HepG2 (cell line): ENCODE measurements around the gene LTA. TPM values are rescaled to one million over a fixed set of nuclear protein-coding genes. Genes with fewer than 3 reads are reported as not detected.

Source experiments
- AKNA ChIP-seq: sonication (generic); formaldehyde crosslinking; IDR thresholded peaks from 2 replicates; pipeline ENCODE4 v1.4.0; 2020; ENCODE audit warnings: missing genetic modification reagents, borderline replicate concordance
- CREM ChIP-seq, 2 experiments: sonication (generic) in 1 of 2; formaldehyde crosslinking in 1 of 2; IDR thresholded peaks; 2 replicates each; pipeline versions ENCODE4 v1.4.0 to v1.6.1; 2016 to 2020; ENCODE audit warnings: antibody characterized with exemption in 1 of 2, mild to moderate bottlenecking in 1 of 2, missing genetic modification reagents in 1 of 2
- EED ChIP-seq: sonication (generic); formaldehyde crosslinking; IDR thresholded peaks from 2 replicates; pipeline ENCODE4 v1.5.0; 2020; ENCODE audit warnings: mild to moderate bottlenecking, missing genetic modification reagents
- ELF4 ChIP-seq: sonication (generic); formaldehyde crosslinking; IDR thresholded peaks from 2 replicates; pipeline ENCODE4 v1.5.0; 2020; ENCODE audit warnings: missing genetic modification reagents, mild to moderate bottlenecking, moderate library complexity, borderline replicate concordance
- EP300 ChIP-seq, 3 experiments: sonication (generic) in 1 of 3; formaldehyde crosslinking in 1 of 3; IDR thresholded peaks; 2 replicates each; pipeline versions ENCODE4 v1.5.1 to v1.6.1; 2011 to 2020; ENCODE audit warnings: low read depth in 2 of 3, low read length in 2 of 3, borderline replicate concordance in 1 of 3, improper control_type of control experiment in 1 of 3, mild to moderate bottlenecking in 1 of 3, missing genetic modification reagents in 1 of 3, moderate library complexity in 1 of 3
- HNF1B ChIP-seq: sonication (generic); formaldehyde crosslinking; IDR thresholded peaks from 2 replicates; pipeline ENCODE4 v1.5.1; 2020; ENCODE audit warnings: mild to moderate bottlenecking, moderate library complexity, missing genetic modification reagents
- KAT7 ChIP-seq: IDR thresholded peaks from 2 replicates; pipeline ENCODE4 v1.6.1; 2018; ENCODE audit warnings: borderline replicate concordance, missing compliant biosample characterization
- RORA ChIP-seq: sonication (generic); formaldehyde crosslinking; IDR thresholded peaks from 2 replicates; pipeline ENCODE4 v1.5.0; 2020; ENCODE audit warnings: mild to moderate bottlenecking, missing genetic modification reagents, moderate library complexity
- SMC3 ChIP-seq: IDR thresholded peaks from 2 replicates; pipeline ENCODE4 v1.6.1; 2011; ENCODE audit warnings: low read length, improper control_type of control experiment
- TEAD3 ChIP-seq: optimal IDR thresholded peaks from 2 replicates; pipeline ENCODE3; 2016; ENCODE audit warnings: borderline replicate concordance
- YEATS2 ChIP-seq: sonication (generic); formaldehyde crosslinking; IDR thresholded peaks from 2 replicates; pipeline ENCODE4 v1.4.0; 2020; ENCODE audit warnings: missing genetic modification reagents, borderline replicate concordance
- ZBTB21 ChIP-seq: sonication (generic); formaldehyde crosslinking; IDR thresholded peaks from 2 replicates; pipeline ENCODE4 v1.4.0; 2020; ENCODE audit warnings: missing genetic modification reagents
- ZFP62 ChIP-seq: sonication (generic); formaldehyde crosslinking; IDR thresholded peaks from 2 replicates; pipeline ENCODE4 v1.4.0; 2020; ENCODE audit warnings: missing genetic modification reagents
- ZNF232 ChIP-seq: sonication (generic); formaldehyde crosslinking; IDR thresholded peaks from 2 replicates; pipeline ENCODE4 v1.4.0; 2020; ENCODE audit warnings: missing genetic modification reagents, borderline replicate concordance
- ZNF274 ChIP-seq: sonication (generic); formaldehyde crosslinking; IDR thresholded peaks from 2 replicates; pipeline ENCODE4 v1.5.1; 2020; ENCODE audit warnings: mild to moderate bottlenecking, missing genetic modification reagents
- ZNF296 ChIP-seq: sonication (generic); formaldehyde crosslinking; conservative IDR thresholded peaks from 2 replicates; pipeline ENCODE4 v1.5.0; 2020; ENCODE audit warnings: mild to moderate bottlenecking, missing genetic modification reagents
- ZNF792 ChIP-seq: IDR thresholded peaks from 2 replicates; pipeline ENCODE4 v1.6.1; 2016
- polyA plus RNA-seq, 8 experiments: library from polyadenylated mRNA; depleted of rRNA in 3 of 8; stranded (reverse) in 7 of 8; unstranded in 1 of 8; fragments of >200 nt; fragmentation: Illumina TruSeq in 4 of 8; extraction: Trizol in 4 of 8; gene quantifications; 2 replicates each; pipeline versions ENCODE4 v1.2.1 to v1.2.3, GENCODE V29; 2011 to 2016; ENCODE audit warnings: low read depth in 4 of 8, missing spikeins in 1 of 8, mixed read lengths in 1 of 8; ENCODE audit not compliant: insufficient read depth in 1 of 8
- total RNA-seq, 5 experiments: library from RNA; depleted of rRNA; stranded (reverse); fragments of >200 nt; fragmentation: Illumina TruSeq; extraction: Trizol; gene quantifications; 2 replicates each; pipeline ENCODE4 v1.2.3, GENCODE V29; 2016; ENCODE audit warnings: low read depth in 1 of 5
- TF ChIP-seq, protein P1 (sequence below): sonication (generic); formaldehyde crosslinking; IDR thresholded peaks from 2 replicates; pipeline ENCODE4 v1.5.1; 2020; ENCODE audit warnings: missing genetic modification reagents, mild to moderate bottlenecking, borderline replicate concordance
- TF ChIP-seq, protein P2 (sequence below): sonication (generic); formaldehyde crosslinking; IDR thresholded peaks from 2 replicates; pipeline ENCODE4 v1.4.0; 2020; ENCODE audit warnings: missing genetic modification reagents

Gene LTA
- total and polyA plus RNA-seq, 2 of the 13 experiments (the other 11 are each of a cell fraction or from before 2014, with no cell fraction given): 0.09 TPM; not detected in 1

DNA sequence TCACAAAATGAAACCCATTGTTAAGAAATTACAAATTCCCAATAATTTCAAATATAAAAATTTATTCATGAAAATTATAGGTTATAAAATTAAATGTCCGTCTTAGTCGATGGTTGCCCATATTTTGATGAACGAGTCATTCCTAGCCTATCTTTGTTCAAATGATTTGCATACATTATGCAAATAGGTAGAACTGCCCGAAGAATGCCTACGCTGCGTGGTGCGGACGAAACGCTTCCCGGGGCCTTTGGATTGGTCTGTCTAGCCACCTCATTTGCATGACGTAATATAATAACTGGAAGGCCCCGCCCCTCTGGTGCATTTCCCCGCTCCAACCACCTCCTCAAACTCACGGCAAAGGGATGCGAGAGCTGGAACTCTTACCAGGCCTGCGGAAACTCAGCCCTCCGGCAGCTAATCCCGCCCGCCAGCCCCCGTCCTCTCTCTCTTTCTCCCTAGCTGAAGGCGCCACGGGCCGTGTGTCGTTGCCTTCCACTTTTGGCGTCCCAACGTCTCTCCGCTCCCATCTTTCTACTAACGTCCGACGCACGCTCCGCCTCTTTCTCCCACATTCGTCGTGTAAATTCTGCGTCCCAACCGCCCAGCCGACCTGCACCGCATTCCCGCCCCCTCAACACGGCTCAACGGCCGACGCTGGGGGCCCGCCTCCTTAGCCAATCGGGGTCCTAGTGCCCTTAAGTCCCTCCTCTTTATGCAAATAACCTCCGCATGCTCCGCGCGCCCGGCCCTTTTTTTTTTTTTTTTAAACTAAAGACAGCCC lies 47.9 kb downstream of the LTA start (continued):
- TF ChIP-seq ZNF792 (CRISPR knock-in tag) (no peak), ZBTB21 (CRISPR knock-in tag) (peak; percentile 84; the same call in 1 of the 2 replicates), ZFP62 (CRISPR knock-in tag) (no peak), KAT7 (no peak), ZNF232 (CRISPR knock-in tag) (no peak), TEAD3 (peak; percentile 70), SMC3 (no peak), CREM (IDR thresholded peaks at IDR 0.05) (peak; percentile 92), CREM (CRISPR knock-in tag; IDR thresholded peaks at IDR 0.05) (no peak), ZNF296 (CRISPR knock-in tag) (no peak), EED (CRISPR knock-in tag) (no peak), AKNA (no peak), ZNF274 (CRISPR knock-in tag) (no peak), ELF4 (CRISPR knock-in tag) (no peak), EP300 (IDR thresholded peaks at IDR 0.05; ENCODE audit: low read depth in 2 of 2, low read length in 2 of 2) (no peak; a peak in 1 of 4 replicates), EP300 (CRISPR knock-in tag; IDR thresholded peaks at IDR 0.05; ENCODE audit: borderline replicate concordance) (peak; percentile 57; the same call in 1 of the 2 replicates), HNF1B (CRISPR knock-in tag) (peak; percentile 75), YEATS2 (CRISPR knock-in tag) (peak; percentile 6; the same call in 1 of the 2 replicates), RORA (no peak)
- TF ChIP-seq, protein P1, sequence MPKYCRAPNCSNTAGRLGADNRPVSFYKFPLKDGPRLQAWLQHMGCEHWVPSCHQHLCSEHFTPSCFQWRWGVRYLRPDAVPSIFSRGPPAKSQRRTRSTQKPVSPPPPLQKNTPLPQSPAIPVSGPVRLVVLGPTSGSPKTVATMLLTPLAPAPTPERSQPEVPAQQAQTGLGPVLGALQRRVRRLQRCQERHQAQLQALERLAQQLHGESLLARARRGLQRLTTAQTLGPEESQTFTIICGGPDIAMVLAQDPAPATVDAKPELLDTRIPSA: no peak
- TF ChIP-seq, protein P2, sequence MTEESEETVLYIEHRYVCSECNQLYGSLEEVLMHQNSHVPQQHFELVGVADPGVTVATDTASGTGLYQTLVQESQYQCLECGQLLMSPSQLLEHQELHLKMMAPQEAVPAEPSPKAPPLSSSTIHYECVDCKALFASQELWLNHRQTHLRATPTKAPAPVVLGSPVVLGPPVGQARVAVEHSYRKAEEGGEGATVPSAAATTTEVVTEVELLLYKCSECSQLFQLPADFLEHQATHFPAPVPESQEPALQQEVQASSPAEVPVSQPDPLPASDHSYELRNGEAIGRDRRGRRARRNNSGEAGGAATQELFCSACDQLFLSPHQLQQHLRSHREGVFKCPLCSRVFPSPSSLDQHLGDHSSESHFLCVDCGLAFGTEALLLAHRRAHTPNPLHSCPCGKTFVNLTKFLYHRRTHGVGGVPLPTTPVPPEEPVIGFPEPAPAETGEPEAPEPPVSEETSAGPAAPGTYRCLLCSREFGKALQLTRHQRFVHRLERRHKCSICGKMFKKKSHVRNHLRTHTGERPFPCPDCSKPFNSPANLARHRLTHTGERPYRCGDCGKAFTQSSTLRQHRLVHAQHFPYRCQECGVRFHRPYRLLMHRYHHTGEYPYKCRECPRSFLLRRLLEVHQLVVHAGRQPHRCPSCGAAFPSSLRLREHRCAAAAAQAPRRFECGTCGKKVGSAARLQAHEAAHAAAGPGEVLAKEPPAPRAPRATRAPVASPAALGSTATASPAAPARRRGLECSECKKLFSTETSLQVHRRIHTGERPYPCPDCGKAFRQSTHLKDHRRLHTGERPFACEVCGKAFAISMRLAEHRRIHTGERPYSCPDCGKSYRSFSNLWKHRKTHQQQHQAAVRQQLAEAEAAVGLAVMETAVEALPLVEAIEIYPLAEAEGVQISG (CRISPR knock-in tag): peak; percentile 58; the same call in 1 of the 2 replicates
